SIG-M5 (cell line): Measurements from ENCODE around the gene BCL2.
"Not testable (repeated sequence)": the region's sequence is repeated elsewhere in the genome, so short reads cannot be mapped to it uniquely, and the experiment has no call there.

Source experiments
- DNase-seq: peaks from one replicate; lab custom pipeline; 2025; lab: John Stamatoyannopoulos, UW

Gene BCL2

DNA sequence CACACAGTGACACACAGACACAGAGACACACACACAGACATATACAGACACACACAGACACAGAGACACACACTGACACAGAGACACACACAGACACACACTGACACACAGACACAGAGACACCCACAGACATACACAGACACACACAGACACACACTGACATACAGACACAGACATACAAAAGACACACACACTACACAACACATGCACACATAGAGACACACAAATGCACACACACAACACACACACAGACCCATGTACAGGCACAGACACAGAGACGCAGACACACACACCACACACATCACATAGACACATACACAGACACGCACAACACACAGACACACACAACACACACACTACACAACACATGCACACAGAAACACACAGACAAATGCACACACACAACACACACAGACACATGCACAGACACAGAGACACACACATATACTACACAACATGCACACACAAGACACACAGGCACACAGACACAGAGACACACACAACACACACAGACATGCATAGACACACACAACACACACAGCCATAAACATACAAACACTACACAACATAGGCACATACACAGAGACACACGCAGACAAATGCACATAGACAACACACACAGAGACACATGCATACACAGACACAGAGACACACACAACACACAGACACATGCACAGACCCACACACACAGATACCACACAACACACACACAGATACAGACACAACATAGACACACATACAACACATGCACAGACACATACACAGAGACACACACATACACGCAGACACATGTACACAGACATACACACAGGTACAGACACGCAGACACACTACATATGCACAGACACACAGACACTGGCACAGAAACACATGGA lies 120.5 kb downstream of the BCL2 start:
- no peak for DNase-seq

DNA sequence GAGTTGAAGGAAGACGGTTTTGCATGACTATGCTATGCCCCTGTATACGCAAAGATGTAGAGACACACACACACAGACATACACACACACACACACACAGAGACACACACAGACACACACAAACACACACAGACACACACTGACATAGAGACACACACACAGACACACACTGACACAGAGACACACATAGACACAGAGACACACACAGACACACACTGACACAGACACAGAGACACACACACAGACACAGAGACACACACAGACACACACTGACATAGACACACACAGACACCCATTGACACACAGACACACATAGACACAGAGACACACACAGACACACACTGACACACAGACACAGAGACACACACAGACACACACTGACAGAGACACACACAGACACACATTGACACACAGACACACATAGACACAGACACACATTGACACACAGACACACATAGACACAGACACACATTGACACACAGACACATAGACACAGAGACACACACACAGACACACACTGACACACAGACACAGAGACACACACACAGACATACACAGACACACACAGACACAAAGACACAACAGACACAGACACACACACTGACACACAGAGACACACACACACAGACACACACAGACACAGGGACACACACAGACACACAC lies 121.3 kb downstream of the BCL2 start:
- no peak for DNase-seq

DNA sequence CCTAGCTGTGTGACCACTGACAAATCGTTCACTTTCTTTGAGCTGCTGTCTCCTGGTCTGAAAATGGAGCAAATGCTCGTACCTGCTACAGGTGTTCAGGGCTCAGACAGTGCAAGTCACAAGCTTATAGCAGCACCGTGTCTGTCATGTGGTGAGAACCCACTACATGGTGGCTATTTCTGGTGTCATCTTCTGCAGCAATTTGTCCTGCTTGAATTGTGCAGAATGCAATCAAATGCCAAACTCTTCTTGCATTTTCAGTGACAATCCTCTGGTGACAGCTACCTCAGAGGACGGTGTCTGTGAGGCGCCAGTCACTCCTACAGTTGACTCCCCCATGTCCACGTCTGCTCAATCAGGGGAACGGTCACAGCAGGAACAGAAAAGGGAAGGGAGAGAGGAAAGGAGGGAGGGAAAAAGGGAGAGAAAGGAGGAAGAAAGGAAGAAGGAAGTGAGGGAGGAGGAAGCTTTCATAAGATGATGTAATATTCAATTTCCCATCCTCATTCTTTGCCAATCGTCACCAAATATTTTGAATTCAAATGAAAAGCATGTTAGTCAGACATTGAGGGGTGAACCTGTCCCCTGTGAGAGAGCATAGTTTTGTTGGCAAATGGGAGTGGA lies 122.2 kb downstream of the BCL2 start:
- DNase-seq: no peak

DNA sequence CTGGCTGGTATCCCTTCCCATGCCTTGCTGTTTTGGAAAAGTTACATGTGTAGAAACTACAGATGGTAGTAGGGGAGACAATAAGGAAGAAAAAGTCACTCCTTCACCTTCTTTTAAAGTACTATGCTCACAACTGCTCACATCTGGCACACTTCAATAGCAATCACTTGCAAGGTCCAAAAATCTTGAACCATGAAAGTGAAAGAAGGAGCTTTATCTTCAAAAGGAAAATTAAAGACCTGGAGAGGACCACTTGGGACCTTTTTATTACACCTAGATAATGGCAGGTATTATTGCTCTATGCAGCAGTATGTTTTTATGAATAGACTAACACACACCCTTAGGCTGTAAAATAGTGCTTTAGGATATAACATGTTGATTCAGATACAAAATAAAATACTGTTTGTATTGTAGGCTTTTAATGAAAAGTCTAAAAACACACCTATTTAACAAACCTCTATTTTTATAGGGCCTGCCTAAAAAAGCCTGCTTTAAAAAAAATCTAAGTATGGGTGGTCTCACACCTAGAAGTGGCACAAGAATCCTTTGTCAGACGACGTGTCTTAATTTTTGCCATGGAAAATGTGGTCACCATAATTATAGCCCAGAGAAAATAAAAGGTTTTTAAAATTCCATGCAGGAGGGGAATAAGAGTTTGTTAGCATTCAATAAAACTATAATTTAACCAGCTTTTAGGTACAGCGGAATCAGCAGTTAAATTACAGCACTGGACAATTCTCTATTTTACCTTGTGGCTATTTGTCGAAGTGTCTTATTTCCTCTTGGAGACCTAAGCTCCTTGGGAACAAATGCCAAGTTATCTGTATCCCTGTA lies 124.0 kb downstream of the BCL2 start:
- no peak for DNase-seq

DNA sequence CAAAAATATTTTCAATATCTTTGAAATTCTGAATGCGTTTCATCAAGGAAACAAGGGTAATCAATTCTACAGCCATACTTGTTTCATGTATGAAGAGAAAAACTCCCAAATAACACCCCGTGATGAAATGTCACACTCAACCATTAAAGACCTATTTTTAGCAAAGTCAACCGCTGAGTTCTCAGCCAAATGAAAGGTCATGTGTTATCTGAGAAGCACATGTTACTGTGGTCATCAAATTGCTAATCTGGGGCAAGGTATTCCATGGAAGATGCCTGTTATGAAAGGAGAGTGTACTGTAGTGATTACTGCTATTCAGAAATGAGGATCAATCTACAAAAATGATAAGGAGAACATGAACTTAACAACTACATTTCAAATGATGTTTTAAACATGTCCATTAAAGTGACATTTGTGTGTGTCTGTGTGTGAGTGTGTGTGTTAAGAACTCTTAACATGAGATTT lies 126.7 kb downstream of the BCL2 start:
- no peak for DNase-seq

DNA sequence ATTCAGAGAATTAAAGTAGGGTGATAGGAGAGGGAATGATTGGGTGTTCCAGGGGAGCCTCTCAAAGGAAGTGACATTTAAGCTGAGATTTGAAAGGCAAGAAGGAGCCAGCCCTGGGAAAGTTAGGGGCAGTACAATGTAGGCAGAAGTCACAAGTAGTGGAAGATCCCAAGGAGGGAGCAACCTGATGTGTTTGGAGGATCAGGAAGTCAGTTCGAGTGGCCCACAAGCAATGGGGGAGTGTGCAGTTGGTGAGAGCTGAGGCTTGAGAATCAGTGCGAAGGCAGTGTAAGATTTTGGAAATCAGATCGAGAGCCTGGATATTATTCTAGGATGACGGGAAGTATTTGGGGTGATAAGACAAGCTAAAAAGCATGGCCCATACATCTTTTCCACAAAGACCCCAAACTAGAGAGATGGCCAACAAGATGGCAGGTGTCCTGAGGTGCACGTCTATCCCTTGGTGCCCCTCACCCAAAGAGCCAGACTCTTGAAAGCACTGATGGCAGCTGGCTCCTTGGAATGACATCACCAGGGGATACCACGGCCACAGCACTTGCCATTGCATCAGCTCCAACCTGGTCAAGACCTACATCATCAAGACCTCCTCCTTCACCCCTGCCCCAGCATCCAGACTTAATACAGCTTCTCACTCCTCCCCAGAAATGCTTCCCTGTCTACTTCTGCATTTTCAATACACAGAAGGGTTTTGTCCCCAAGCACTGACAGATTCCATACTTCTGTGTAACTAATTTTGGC lies 127.3 kb downstream of the BCL2 start:
- no peak for DNase-seq

DNA sequence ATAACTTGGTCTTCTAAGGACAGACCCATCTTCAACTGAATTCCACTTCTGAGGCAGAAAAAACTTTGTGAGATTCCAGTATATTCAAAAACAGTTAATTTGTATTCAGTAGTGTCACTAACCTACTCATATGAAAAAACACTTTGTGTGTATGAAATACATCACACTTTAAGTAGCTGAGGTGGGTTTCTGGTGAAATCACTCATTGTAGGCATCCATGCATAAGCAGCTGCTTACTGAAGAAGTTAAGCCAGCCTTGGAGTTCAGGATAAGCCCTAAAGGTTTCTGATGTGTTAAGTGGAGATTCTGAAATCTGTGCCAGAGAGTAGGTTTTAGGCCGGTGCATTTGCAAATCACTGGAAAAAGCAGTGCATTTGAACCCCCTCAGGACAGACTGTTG lies 128.2 kb downstream of the BCL2 start:
- DNase-seq: no peak

DNA sequence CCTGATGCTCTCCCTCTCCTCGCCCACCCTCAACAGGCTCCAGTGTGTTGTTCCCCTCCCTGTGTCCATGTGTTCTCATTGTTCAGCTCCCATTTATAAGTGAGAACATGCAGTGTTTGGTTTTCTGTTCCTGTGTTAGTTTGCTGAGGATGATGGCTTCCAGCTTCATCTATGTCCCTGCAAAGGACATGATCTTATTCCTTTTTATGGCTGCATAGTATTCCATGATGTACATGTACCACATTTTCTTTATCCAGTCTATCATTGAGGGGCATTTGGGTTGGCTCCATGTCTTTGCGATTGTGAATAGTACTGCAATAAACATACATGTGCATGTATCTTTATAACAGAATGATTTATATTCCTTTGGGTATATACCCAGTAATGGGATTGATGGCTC lies 128.7 kb downstream of the BCL2 start:
- DNase-seq: not testable (repeated sequence)

DNA sequence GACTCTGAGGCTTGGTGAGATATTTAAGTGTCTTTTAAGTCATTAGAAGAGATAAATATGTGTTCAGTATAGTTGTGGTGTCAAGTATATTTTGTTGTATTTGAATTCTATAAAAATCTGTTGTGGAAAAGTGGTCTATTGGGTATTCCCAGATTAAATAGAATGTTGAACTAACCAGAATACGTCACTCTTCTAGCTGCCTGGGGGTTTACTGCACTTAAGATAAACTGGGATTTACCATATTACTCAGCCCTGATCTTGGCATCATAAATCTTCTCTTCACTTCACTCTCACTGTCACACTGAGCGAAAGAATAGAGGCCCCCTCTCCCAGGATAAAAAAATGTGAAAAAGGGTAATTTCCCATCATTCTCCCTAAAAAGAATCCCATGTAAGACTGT lies 129.8 kb downstream of the BCL2 start:
- DNase-seq: no peak

DNA sequence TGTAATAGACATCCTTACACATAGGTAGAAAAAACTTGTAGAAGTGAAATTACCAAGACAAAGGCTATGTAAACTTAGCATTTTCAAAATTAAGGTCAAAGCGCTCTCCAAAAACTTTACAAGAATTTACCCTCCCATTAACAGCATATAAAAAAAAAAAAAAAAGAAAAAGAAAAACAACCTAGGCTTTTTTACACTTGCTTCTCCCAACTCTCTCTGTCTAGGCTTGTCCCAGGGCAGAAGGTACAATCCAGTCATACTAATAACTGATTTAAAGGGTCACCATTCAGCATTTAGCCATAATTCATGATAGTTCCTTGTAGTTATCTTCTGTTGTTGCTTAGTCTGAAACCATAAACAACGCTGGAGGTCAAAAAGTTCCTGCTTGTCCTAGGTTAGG lies 130.5 kb downstream of the BCL2 start:
- DNase-seq: no peak

DNA sequence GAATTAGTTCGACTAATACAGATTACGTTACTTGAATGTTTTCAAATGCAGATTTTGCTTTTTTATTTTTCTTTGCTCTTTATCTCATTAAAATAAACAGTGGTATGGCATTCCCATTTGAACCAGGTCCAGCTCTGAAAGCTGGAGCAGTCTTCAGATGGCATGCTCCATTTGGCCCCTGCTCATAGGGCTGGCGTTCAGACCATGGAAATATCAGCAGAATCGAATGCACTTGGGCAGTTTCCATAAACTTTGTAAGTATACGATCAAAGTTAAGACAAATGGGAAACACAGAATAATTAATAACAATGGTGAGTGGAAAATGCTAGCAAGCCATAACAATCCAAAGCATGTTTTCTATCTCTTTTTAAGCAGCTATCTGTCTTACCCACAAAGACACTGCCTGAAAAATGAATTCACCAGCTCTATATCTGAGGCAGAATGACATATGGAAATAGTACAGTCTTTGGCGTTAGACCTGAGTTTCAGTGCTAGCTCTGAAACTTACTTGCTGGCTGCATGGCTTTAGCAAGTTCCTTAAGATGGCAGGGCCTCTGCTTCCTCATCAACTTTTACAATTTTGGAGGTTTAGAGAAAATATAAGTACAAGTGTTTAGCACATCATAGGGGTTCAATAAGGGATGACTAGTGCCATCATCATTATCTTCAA lies 131.6 kb downstream of the BCL2 start:
- no peak for DNase-seq

DNA sequence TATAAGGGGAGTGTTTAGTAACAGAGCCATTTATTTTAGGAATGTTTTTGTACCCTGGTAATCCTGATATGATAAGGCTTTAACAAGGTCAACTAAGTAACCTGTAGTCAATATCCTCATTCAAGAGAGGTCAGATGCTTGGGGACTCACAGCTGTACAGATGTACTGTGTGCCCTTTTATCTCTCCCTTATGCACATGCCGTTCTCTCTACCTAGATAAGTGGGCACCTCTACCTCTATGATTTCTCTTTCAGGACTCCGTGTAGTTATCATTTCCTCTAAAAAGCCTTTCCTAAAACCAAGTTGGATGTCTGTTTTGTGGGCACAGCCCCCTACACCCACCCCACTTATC lies 132.4 kb downstream of the BCL2 start:
- no peak for DNase-seq

DNA sequence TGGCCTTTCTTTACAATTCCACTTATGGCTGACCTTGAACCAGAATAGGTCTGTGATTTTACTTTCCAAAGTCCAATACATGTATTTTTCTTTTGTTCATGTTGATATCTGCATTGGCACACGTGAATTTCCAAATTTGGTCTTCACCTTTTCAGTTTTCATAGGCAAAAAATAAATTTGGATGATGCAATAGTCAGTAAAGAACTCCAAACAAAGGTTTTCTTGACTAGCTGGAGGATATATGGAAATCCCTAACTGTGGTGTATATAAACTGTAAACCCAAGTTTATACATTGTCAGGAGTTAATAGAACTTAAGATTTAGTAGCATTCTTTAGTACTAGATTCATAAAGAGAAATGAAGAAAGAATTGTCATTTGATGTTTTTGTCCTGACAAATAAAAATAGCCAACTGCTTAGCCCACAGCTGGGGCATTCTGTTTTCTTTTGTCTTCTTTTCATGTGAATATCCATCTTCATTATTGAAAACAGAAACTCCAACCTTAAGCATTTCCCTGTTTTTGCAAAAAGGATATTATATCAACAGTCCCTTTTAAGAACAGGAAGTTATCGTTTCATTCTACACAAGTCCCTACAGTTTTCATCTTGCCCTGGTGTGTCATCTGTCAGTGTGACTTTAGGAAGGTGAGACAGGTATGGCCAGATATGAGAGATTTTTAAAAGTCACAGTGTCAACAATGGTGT lies 132.9 kb downstream of the BCL2 start:
- DNase-seq: no peak

DNA sequence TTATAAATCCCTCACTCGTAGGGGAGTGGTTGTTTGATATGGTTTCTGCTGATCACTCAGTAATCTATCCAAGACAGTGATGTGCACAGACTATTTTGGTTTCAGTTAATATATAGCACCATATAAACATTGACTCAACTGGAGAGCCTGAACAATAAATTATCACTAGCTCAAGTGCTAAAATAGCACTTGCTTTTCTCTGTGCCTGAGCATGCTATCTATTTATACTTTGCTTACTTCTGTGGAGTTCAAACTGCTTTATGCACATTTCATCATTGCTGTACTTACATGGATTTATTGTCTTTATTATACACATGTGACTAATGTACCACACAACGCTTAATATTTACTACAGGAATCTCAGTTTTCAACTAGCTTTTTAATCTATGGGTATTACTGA lies 133.6 kb downstream of the BCL2 start:
- no peak for DNase-seq

DNA sequence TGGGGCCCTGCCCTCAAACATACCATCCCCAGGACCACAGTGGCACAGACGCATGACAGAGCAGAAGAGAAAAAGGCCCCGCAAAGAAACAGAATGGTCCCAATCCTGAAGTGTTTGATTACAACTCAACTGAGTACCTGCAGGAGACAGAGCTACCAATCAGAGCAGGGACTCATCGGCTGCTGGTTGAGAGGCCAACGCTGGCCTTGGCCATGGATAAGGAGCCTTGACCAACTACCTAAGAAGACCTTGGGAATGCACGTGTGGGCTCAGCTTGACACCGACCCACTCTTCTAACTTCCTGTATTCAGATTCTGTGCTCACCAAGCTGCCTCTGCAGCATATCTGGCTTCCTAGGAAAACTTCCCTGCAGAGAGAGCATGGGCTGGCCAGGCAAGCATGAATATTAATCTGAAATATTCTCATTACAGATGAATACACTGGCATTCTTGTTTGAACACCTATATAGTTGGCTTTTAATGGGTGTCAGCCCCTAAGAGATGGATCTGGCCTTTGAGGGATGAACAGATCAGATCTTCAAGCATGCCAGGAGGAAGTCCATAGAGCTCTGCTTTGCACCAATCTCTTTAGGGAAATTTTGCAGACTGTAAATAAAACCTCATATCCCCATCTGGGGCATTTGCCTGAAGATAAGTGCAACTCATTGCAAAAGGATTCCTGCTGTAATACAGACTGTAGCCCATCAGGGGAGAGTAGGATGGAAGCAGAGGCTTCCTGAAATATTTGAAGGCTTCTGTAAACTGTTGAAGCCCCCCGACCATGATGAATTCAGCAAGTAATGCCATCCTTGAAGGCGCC lies 135.4 kb downstream of the BCL2 start:
- DNase-seq: no peak

DNA sequence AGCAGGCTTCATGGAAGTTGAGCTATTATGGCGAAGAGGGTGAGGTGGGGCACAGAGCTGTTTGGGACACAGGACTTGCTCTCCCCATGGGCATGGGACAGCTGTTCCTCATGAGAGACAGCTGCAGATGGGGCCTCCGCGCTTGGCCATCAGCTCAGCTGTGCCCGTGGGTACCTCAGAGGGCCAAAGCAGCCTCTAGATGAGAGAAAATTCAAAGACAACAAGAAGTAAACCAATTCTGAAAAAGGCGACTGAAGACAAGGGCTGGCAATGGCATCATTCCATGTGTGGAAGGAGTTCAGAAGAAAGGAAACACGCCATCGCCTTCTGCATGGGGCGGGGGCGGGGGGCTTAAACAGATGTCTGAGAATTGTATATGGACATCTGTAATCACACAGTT lies 136.2 kb downstream of the BCL2 start:
- no peak for DNase-seq

DNA sequence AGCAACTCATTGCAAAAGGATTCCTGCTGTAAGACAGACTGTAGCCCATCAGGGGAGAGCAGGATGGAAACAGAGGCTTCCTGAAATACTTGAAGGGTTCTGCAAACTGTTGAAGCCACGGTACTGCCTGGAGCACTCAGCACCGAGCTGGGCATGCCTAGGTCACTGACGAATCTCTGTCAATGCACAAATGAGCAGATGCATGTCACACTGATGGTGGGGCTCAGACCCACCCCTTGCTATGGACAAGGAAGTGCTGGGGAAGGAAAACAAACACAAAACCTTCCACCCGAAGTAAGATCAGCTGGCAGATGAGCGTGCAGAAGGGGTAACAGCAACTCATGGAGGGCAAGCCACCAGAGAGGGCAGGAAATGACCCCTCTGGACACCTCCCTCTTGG lies 136.7 kb downstream of the BCL2 start:
- no peak for DNase-seq

DNA sequence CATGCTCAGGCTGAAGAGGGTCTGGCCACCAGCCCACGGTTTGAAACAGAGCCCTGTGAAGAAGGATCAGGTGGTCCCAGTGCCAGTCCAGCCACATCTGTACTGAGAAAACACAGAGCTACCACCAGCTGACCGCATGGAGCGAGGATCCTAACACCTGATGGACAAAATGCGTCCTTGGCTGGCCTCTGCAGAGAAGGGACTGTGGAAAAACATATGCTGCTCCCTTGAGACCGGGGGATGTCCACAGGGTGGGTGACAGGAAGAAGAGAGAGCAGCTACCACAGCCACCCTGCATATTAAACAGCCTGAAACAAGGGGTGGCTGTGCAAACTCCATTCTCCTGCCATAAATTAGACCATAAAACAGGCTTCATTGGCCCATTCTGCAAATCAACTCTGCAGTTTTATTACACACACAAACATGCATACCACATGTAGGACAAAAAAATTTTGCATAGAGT lies 137.2 kb downstream of the BCL2 start:
- DNase-seq: no peak

DNA sequence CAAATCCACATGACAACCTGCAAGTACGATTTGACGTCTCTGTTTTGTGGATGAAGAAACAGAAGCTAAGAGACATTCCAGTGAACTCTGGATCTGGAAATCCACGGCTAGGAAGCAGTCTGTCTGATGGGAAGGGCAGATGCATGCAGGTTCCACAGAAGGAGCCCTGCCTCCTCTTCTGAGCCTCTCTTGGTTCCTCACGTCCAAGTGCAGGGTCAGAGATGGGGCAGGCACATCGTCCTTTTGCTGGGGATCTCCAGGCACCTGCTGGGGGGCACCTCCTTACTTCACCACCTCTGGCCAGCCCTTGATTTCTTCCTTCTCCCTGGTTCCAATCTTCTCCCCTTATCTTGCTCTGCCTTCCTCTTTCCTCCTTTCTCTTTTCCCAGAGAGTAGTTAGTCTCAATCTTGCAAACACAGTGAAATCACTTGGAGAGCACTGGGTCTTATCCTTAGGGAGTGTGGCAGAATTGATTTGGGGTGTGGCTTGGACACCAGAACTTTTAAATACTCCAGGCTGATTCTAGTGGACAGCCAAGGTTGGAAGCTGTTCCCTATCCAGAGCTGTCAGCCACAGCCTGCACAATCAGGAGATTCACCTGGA lies 137.8 kb downstream of the BCL2 start:
- no peak for DNase-seq
